ENCODE measurements around the gene PCBP4.
"Not testable (repeated sequence)": the region's sequence is repeated elsewhere in the genome, so short reads cannot be mapped to it uniquely, and the experiment has no call there.

PCBP4 gene

GRCh38 chr3:51934139-51934850, 33.0 kb downstream of the PCBP4 start:
- no peak overlapping the region for H3K27ac ChIP-seq (ENCODE audit: low read depth, low read length)
- no peak overlapping the region for H3K9ac ChIP-seq (ENCODE audit: low read depth, low read length)
- no peaks in the 10 kb centered on the region for H3K27me3 ChIP-seq (ENCODE audit: insufficient read depth, low read length)
- H3K4me1 ChIP-seq (ENCODE audit: insufficient read depth, low read length): no peaks in the 10 kb centered on the region
- no peak overlapping the region for H3K4me3 ChIP-seq (ENCODE audit: low read length)
- H3K36me3 ChIP-seq (ENCODE audit: insufficient read depth, low read length): peaks cover 72% of the 10 kb centered on the region
- no peaks in the 10 kb centered on the region for H3K9me3 ChIP-seq (ENCODE audit: insufficient read depth, low read depth, low read length)
- 95% methylated on average over 11 of the region's 11 CpGs for WGBS

DNA sequence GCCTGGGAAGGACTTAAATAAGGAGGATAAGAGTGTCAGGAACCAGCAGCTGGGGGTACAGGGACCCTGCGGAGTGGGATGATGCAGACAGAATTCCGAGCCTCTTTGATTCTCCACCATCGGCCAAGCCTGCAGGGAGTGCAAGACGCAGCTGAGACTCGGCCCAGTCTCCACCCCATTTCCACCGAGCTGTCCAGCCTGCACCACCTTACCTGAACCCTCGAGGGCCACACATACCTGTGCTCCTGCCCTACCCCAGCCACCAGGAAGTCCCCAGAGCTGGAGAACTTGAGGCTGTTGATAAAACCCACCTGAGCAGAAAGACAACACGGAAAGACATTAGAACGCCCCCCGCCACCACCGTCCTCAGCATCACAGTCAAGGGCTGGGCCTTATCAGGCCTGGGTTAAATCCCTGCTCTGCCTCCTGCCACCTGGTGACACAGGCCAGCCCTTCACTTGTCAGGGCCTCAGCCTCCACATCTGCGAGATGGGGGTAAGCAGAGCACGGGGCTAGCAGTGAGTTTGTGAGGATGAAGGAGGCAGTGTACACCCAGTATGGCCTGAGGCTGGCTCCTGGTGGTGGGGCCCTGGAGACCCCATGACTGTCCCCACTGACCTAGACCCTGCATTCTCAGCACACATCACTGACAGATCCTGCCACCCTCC, 33.6 kb downstream of the PCBP4 start:
- WGBS: 96% methylated on average over 13 of the region's 13 CpGs
- Histone ChIP-seq H3K36me3 (ENCODE audit: insufficient read depth, low read length) (peaks cover 65% of the 10 kb centered on the region), H3K9me3 (ENCODE audit: insufficient read depth, low read depth, low read length) (no peaks in the 10 kb centered on the region)

GRCh38 chr3:51932471-51933370, 34.5 kb downstream of the PCBP4 start:
- Histone ChIP-seq H3K27me3 (ENCODE audit: insufficient read depth, low read length) (no peaks in the 10 kb centered on the region), H3K9ac (ENCODE audit: low read depth, low read length) (no peak overlapping the region), H3K4me1 (ENCODE audit: insufficient read depth, low read length) (no peaks in the 10 kb centered on the region), H3K9me3 (ENCODE audit: insufficient read depth, low read depth, low read length) (no peaks in the 10 kb centered on the region), H3K27ac (ENCODE audit: low read depth, low read length) (no peak overlapping the region), H3K4me3 (ENCODE audit: low read length) (no peak overlapping the region), H3K36me3 (ENCODE audit: insufficient read depth, low read length) (peaks cover 56% of the 10 kb centered on the region)
- 94% methylated on average over 15 of the region's 15 CpGs for WGBS

More for the DNA sequence above, 33.6 kb downstream of the PCBP4 start:
- H3K27me3 ChIP-seq (ENCODE audit: insufficient read depth, low read length): no peaks in the 10 kb centered on the region
- no peak overlapping the region for H3K27ac ChIP-seq (ENCODE audit: low read depth, low read length)
- H3K9ac ChIP-seq (ENCODE audit: low read depth, low read length): no peak overlapping the region
- no peaks in the 10 kb centered on the region for H3K4me1 ChIP-seq (ENCODE audit: insufficient read depth, low read length)
- H3K4me3 ChIP-seq (ENCODE audit: low read length): no peak overlapping the region

GRCh38 chr3:51931756-51932155, 35.5 kb downstream of the PCBP4 start:
- H3K9me3 ChIP-seq (ENCODE audit: insufficient read depth, low read depth, low read length): no peaks in the 10 kb centered on the region
- H3K27me3 ChIP-seq (ENCODE audit: insufficient read depth, low read length): no peaks in the 10 kb centered on the region
- H3K4me1 ChIP-seq (ENCODE audit: insufficient read depth, low read length): no peaks in the 10 kb centered on the region
- peaks cover 46% of the 10 kb centered on the region for H3K36me3 ChIP-seq (ENCODE audit: insufficient read depth, low read length)
- no peak overlapping the region for H3K27ac ChIP-seq (ENCODE audit: low read depth, low read length)
- no peak overlapping the region for H3K4me3 ChIP-seq (ENCODE audit: low read length)
- no peak overlapping the region for H3K9ac ChIP-seq (ENCODE audit: low read depth, low read length)
- WGBS: 95% methylated on average over 6 of the region's 6 CpGs

DNA sequence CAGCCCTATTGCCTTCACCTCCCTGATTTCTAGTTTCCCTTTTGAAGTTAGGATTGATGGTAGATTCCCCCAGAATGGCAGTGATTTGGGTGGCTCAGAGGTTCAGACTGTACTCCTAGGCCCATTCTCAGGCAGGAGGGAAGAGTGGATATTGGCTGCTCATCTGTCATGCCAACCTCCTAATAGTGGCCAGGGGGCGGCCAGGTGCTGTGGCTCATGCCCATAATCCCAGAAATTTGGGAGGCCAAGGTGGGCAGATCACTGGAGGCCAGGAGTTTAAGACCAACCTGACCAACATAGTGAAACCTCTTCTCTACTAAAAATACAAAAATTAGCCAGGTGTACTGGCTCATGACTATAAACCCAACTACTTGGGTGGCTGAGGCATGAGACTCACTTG, 36.8 kb downstream of the PCBP4 start:
- Histone ChIP-seq H3K9ac (ENCODE audit: low read depth, low read length) (no peak overlapping the region), H3K9me3 (ENCODE audit: insufficient read depth, low read depth, low read length) (no peaks in the 10 kb centered on the region)
- 88% methylated on average over 1 of the region's 1 CpG for WGBS

DNA sequence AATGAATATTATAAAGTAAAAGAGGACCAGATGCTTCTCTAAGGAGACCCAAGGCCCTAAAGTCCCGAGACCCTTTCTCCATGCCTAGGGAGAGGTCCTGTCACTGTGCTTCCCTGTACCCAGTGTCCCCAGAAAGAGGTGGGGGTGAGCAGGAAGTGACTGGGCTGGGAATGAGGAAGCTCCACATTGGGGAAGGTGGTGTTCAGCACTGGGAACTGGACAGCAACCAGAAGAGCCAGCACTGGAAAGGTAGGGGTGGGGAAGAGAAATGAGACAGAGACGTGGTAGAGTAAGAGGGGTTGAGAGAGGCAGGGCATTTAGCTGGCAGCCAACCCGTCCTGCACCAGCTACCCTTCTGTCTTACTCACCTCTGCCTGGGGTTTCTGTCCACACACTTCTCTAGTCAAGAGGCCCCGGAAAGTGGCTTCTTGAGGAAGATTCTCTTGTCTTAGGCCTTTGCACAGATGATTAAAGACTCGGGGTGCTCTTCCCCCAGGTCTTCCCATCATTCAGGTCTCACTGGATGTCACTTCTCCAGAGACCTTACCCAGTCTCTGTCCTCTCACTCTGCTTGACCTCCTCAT, 37.7 kb downstream of the PCBP4 start:
- H3K4me1 ChIP-seq (ENCODE audit: insufficient read depth, low read length): no peaks in the 10 kb centered on the region
- no peak overlapping the region for H3K4me3 ChIP-seq (ENCODE audit: low read length)
- no peak overlapping the region for H3K9ac ChIP-seq (ENCODE audit: low read depth, low read length)
- no peak overlapping the region for H3K27ac ChIP-seq (ENCODE audit: low read depth, low read length)
- H3K9me3 ChIP-seq (ENCODE audit: insufficient read depth, low read depth, low read length): no peaks in the 10 kb centered on the region
- WGBS: 77% methylated on average over 5 of the region's 5 CpGs
- H3K27me3 ChIP-seq (ENCODE audit: insufficient read depth, low read length): no peaks in the 10 kb centered on the region
- peaks cover 24% of the 10 kb centered on the region for H3K36me3 ChIP-seq (ENCODE audit: insufficient read depth, low read length)

More for the DNA sequence above, 36.8 kb downstream of the PCBP4 start:
- no peaks in the 10 kb centered on the region for H3K27me3 ChIP-seq (ENCODE audit: insufficient read depth, low read length)
- no peak overlapping the region for H3K27ac ChIP-seq (ENCODE audit: low read depth, low read length)
- H3K36me3 ChIP-seq (ENCODE audit: insufficient read depth, low read length): peaks cover 33% of the 10 kb centered on the region
- no peaks in the 10 kb centered on the region for H3K4me1 ChIP-seq (ENCODE audit: insufficient read depth, low read length)
- no peak overlapping the region for H3K4me3 ChIP-seq (ENCODE audit: low read length)

- H3K27ac ChIP-seq (ENCODE audit: low read depth, low read length); H3K9ac ChIP-seq (ENCODE audit: low read depth, low read length); H3K4me1 ChIP-seq (ENCODE audit: insufficient read depth, low read length); H3K9me3 ChIP-seq (ENCODE audit: insufficient read depth, low read depth, low read length); H3K4me3 ChIP-seq (ENCODE audit: low read length); H3K27me3 ChIP-seq (ENCODE audit: insufficient read depth, low read length): not testable (repeated sequence)
- H3K36me3 ChIP-seq (ENCODE audit: insufficient read depth, low read length): peaks cover 18% of the 10 kb centered on the region
- 90% methylated on average over 3 of the region's 3 CpGs for WGBS
These were observed 38.3 kb downstream of the PCBP4 start for GRCh38 chr3:51928981-51929380.

DNA sequence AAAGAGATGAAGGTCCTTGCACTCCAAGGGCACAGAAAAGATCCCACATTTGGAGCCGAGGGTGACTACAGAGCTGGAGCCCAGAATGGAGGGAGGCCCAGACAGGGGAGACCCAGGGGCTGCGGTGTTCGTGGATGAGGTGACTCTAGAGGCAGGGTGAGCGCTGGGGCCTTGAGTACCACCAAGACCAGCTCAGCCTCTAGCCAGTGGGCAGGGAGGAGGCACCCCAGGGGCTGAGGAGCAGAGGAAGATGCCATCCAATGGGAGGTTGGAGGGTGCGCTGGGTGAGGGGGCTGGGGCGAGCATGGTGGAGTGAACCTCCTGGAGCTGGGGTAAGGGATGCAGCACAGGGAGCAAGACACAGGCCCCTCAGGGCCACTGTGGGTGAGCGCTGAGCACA, 38.8 kb downstream of the PCBP4 start:
- Histone ChIP-seq H3K36me3 (ENCODE audit: insufficient read depth, low read length) (peaks cover 13% of the 10 kb centered on the region), H3K4me1 (ENCODE audit: insufficient read depth, low read length) (no peaks in the 10 kb centered on the region), H3K4me3 (ENCODE audit: low read length) (no peak overlapping the region), H3K27me3 (ENCODE audit: insufficient read depth, low read length) (no peaks in the 10 kb centered on the region), H3K9me3 (ENCODE audit: insufficient read depth, low read depth, low read length) (no peaks in the 10 kb centered on the region), H3K27ac (ENCODE audit: low read depth, low read length) (no peak overlapping the region), H3K9ac (ENCODE audit: low read depth, low read length) (no peak overlapping the region)
- 94% methylated on average over 7 of the region's 7 CpGs for WGBS

- H3K4me1 ChIP-seq (ENCODE audit: insufficient read depth, low read length): no peaks in the 10 kb centered on the region
- peaks cover 3% of the 10 kb centered on the region; the same call in 1 of the 2 replicates for H3K36me3 ChIP-seq (ENCODE audit: insufficient read depth, low read length)
- WGBS: 92% methylated on average over 5 of the region's 5 CpGs
- no peaks in the 10 kb centered on the region for H3K27me3 ChIP-seq (ENCODE audit: insufficient read depth, low read length)
- H3K4me3 ChIP-seq (ENCODE audit: low read length): no peak overlapping the region
- H3K27ac ChIP-seq (ENCODE audit: low read depth, low read length): no peak overlapping the region
- no peaks in the 10 kb centered on the region for H3K9me3 ChIP-seq (ENCODE audit: insufficient read depth, low read depth, low read length)
- no peak overlapping the region for H3K9ac ChIP-seq (ENCODE audit: low read depth, low read length)
These were observed 39.9 kb downstream of the PCBP4 start for GRCh38 chr3:51927061-51927977.

- no peaks in the 10 kb centered on the region for H3K36me3 ChIP-seq (ENCODE audit: insufficient read depth, low read length)
- H3K9me3 ChIP-seq (ENCODE audit: insufficient read depth, low read depth, low read length): no peaks in the 10 kb centered on the region
- H3K27ac ChIP-seq (ENCODE audit: low read depth, low read length): no peak overlapping the region
- no peaks in the 10 kb centered on the region for H3K27me3 ChIP-seq (ENCODE audit: insufficient read depth, low read length)
- no peak overlapping the region for H3K9ac ChIP-seq (ENCODE audit: low read depth, low read length)
- WGBS: 89% methylated on average over 11 of the region's 11 CpGs
- H3K4me1 ChIP-seq (ENCODE audit: insufficient read depth, low read length): no peaks in the 10 kb centered on the region
- H3K4me3 ChIP-seq (ENCODE audit: low read length): no peak overlapping the region
These were observed 46.1 kb downstream of the PCBP4 start for GRCh38 chr3:51921081-51921578.
